Uterus (tissue), 4 donors: ENCODE data around the gene XYLT1. TPM values are rescaled to one million over a fixed set of nuclear protein-coding genes. Genes with fewer than 3 reads are reported as not detected.

Source experiments
- DNase-seq, 2 donors: peaks; one replicate each; pipeline ENCODE4 v3.0.0-alpha.2; 2019 to 2020
- H3K27ac ChIP-seq, 2 donors: fragments of 200-600 bp; sonication (generic); 1 replicate in 1 of 2; 2 replicates in 1 of 2; pipeline ENCODE4 v1.5.1; 2016 to 2018
- H3K27me3 ChIP-seq, 2 donors: fragments of 200-600 bp; sonication (generic); one replicate each; pipeline ENCODE4 v1.5.1; 2018 to 2019; ENCODE audit warnings: control low read depth in 1 of 2
- H3K36me3 ChIP-seq, 2 donors: fragments of 200-600 bp; sonication (generic); one replicate each; pipeline ENCODE4 v1.5.1; 2019; ENCODE audit warnings: control low read depth in 1 of 2
- H3K4me1 ChIP-seq, 2 donors: fragments of 200-600 bp; sonication (generic); one replicate each; pipeline ENCODE4 v1.5.1; 2018 to 2019; ENCODE audit warnings: control low read depth in 1 of 2
- H3K4me3 ChIP-seq, 2 donors: fragments of 200-600 bp; sonication (generic); 1 replicate in 1 of 2; 2 replicates in 1 of 2; pipeline ENCODE4 v1.5.1; 2018 to 2019; ENCODE audit warnings: mild to moderate bottlenecking in 1 of 2
- H3K9me3 ChIP-seq, 2 donors: fragments of 200-600 bp; sonication (generic); one replicate each; pipeline ENCODE4 v1.5.1; 2019; ENCODE audit warnings: control low read depth in 1 of 2
- POLR2A ChIP-seq, 2 donors: fragments of 450-650 bp; IDR thresholded peaks; one replicate each; pipeline ENCODE4 v1.6.1; 2016; ENCODE audit warnings: antibody characterized with exemption in 2 of 2, mild to moderate bottlenecking in 1 of 2, moderate library complexity in 1 of 2
- intact Hi-C: fragments of 100-400 bp; cut with DNase I; formaldehyde crosslinking; loops from one replicate; pipeline ENCODE4 v1.15.1; 2023; ENCODE audit warnings: low total_unique reads
- total RNA-seq, 4 donors: library from RNA; depleted of rRNA in 3 of 4; stranded (reverse); fragments of >200 nt in 3 of 4; gene quantifications; one replicate each; pipeline versions ENCODE4 v1.1.0 to v1.2.4, GENCODE V29; 2014 to 2023
- TF ChIP-seq, protein P1 (sequence below), 4 experiments: fragments of 200-600 bp in 2 of 4; fragments of 450-650 bp in 2 of 4; sonication (generic) in 2 of 4; IDR thresholded peaks; one replicate each; pipeline ENCODE4 v1.5.1; 2016 to 2019; ENCODE audit warnings: antibody characterized with exemption in 4 of 4, mild to moderate bottlenecking in 2 of 4, moderate library complexity in 1 of 4
- donor health status: DM: yes; HTN: yes; CAD: no.

Gene XYLT1
- total RNA-seq, 4 donors from 2014 or later, result 1.5 to 42.2 (median 15.7) TPM

DNA sequence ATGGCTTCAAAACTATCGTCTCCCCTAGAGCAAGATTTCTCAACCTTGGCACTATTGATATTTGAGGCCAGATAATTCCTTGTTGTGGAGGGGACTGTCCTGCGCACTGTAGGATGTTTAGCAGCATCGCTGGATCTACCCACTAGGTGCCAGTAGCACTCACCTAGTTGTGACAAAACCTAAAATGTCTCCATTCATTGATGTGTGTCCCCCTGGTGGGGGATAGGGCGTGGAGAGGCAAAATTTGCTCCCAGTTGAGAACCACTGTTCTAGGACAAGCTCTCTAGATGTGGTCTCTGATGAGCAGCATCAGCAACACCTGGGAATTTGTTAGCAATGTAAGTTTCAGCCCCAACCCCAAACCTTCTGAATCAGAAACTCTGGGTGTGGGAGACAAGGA is 259.0 kb downstream of the XYLT1 start:
- DNase-seq, result no peak
- H3K27ac ChIP-seq, result no peak overlapping the region
- no peaks in the 10 kb centered on the region for H3K4me1 ChIP-seq
- TF ChIP-seq, protein P1, sequence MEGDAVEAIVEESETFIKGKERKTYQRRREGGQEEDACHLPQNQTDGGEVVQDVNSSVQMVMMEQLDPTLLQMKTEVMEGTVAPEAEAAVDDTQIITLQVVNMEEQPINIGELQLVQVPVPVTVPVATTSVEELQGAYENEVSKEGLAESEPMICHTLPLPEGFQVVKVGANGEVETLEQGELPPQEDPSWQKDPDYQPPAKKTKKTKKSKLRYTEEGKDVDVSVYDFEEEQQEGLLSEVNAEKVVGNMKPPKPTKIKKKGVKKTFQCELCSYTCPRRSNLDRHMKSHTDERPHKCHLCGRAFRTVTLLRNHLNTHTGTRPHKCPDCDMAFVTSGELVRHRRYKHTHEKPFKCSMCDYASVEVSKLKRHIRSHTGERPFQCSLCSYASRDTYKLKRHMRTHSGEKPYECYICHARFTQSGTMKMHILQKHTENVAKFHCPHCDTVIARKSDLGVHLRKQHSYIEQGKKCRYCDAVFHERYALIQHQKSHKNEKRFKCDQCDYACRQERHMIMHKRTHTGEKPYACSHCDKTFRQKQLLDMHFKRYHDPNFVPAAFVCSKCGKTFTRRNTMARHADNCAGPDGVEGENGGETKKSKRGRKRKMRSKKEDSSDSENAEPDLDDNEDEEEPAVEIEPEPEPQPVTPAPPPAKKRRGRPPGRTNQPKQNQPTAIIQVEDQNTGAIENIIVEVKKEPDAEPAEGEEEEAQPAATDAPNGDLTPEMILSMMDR (IDR thresholded peaks at IDR 0.05), result peak in 2 of 4 experiments; percentile 7 to 13
- no peak for TF ChIP-seq POLR2A (IDR thresholded peaks at IDR 0.05)
- H3K36me3 ChIP-seq, result no peaks in the 10 kb centered on the region
- intact Hi-C loops, result no loop called here
- no peaks in the 10 kb centered on the region for H3K27me3 ChIP-seq
- H3K4me3 ChIP-seq, result no peak overlapping the region
- H3K9me3 ChIP-seq, result no peaks in the 10 kb centered on the region

DNA sequence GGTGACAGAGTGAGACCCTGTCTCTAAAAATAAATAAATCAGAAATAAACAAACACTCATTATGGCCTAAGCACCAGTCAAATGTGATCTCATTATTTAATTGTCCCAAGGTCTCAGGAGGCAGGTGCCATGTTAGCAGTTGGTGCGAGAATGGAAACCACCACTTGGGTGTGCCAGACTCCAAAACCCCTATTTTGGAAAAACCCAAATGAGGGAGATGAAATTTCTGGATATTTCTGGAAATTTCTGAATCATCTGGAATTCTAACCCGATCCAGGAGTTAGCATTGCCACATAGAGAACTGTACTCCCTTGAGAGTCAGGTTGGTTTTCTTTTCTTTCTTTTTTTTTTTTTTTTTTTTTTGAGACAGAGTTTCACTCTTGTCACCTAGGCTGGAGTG is 264.0 kb downstream of the XYLT1 start:
- Histone ChIP-seq H3K27me3 (no peaks in the 10 kb centered on the region), H3K27ac (no peak overlapping the region), H3K4me3 (no peak overlapping the region), H3K4me1 (no peaks in the 10 kb centered on the region), H3K36me3 (no peaks in the 10 kb centered on the region), H3K9me3 (no peaks in the 10 kb centered on the region)
- no peak for TF ChIP-seq POLR2A (IDR thresholded peaks at IDR 0.05)
- TF ChIP-seq, protein P1 (IDR thresholded peaks at IDR 0.05), result no peak
- DNase-seq, result no peak
- intact Hi-C loops, result no loop called here

DNA sequence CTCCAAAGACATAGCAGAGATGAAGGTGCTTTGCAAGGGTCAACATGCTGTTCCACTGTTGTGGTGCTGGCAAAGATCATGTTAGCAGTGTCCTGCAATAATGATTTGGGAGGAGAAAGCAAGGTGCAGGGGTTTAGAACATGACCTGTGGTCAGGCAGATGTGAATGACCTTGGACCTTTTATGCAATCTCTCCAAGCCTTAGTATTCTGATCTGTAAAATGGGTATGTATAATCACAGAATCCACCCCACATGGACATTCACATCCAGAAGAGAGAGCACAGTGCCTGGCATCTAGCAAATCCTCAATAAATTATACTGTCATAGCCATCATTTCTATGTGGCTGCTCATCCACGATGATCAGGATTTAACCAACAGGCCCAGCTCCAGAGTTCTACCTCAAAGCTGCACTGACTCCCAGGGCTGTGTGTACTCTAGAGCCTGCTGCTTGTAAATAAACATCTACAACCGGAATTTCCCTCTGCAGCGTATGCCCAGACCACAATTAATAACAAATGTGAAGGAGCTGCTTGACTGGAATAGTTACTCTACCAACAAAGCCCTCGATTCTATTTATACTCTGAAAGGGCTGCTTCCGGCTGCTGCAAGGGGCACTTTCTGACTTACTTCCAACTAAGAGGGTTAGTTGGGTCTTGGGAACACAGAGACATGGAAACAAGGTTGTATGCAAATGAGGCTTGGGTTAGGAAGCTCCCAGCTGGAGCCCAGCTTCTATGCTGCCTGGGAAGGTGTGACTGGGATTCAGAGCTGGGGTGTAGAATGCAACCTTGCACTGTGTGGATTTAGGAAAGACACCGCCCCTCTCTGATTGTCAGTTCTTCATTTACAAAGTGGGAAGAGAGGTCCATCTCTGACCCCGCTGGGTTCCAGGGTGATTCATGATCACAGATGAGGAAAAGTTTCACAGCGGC is 265.2 kb downstream of the XYLT1 start:
- intact Hi-C loops, result no loop called here
- no peak overlapping the region for H3K4me3 ChIP-seq
- H3K36me3 ChIP-seq, result no peaks in the 10 kb centered on the region
- DNase-seq, result no peak
- no peaks in the 10 kb centered on the region for H3K4me1 ChIP-seq
- H3K9me3 ChIP-seq, result no peaks in the 10 kb centered on the region
- no peak overlapping the region for H3K27ac ChIP-seq
- TF ChIP-seq, protein P1 (IDR thresholded peaks at IDR 0.05), result no peak
- TF ChIP-seq POLR2A (IDR thresholded peaks at IDR 0.05), result no peak
- H3K27me3 ChIP-seq, result no peaks in the 10 kb centered on the region

DNA sequence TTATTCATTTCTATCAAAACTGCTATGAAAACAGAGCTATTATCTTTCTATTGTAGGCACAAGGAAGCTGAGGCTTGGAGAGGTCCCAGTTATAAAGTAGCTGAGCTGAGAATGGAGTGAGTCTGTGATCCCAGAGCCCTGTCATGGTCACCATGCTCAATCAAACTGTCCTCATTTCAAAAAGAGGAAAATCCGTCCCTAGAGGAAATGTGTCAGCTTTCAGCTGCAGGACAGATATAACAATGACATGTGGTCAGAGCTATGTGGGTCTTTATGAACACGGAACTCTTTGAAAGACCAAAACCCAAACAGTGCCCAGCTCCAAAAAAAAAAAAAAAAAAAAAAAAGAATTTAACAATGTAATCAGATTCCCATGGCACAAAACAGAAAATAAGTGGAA is 266.1 kb downstream of the XYLT1 start:
- no peaks in the 10 kb centered on the region for H3K36me3 ChIP-seq
- no peaks in the 10 kb centered on the region for H3K9me3 ChIP-seq
- no peak overlapping the region for H3K27ac ChIP-seq
- no peak overlapping the region for H3K4me3 ChIP-seq
- TF ChIP-seq, protein P1 (IDR thresholded peaks at IDR 0.05), result no peak
- TF ChIP-seq POLR2A (IDR thresholded peaks at IDR 0.05), result no peak
- intact Hi-C loops, result no loop called here
- no peak for DNase-seq
- H3K27me3 ChIP-seq, result no peaks in the 10 kb centered on the region
- H3K4me1 ChIP-seq, result no peaks in the 10 kb centered on the region

DNA sequence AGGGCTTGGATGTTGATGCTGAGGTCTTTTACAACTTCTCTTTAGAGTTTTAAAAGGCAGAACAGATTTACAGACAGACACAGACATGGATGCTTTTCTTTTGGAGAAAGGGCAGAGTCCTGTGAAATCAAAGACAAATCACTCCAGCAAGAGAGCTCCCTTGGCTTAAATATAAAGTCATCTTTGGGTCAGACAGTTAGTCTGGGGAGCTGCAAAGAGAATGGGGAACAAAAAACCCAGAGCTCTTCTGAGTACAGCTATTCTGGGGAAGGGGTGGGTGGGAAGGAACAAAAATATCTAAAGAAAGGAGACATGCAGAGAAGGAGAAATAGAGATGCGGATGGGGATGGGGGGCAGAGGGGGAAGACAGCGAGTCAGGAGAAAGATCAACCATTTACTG is 266.6 kb downstream of the XYLT1 start:
- intact Hi-C loops, result no loop called here
- DNase-seq, result no peak
- TF ChIP-seq, protein P1 (IDR thresholded peaks at IDR 0.05), result no peak
- no peak for TF ChIP-seq POLR2A (IDR thresholded peaks at IDR 0.05)
- Histone ChIP-seq H3K27ac (no peak overlapping the region), H3K9me3 (no peaks in the 10 kb centered on the region), H3K27me3 (no peaks in the 10 kb centered on the region), H3K4me1 (no peaks in the 10 kb centered on the region), H3K4me3 (no peak overlapping the region), H3K36me3 (no peaks in the 10 kb centered on the region)
